NCI-H2171 (cell line): ENCODE data around the gene AEBP1.

Experiments
- DNase-seq: peaks from one replicate; lab custom pipeline; 2025; lab: John Stamatoyannopoulos, UW

AEBP1 gene

DNA sequence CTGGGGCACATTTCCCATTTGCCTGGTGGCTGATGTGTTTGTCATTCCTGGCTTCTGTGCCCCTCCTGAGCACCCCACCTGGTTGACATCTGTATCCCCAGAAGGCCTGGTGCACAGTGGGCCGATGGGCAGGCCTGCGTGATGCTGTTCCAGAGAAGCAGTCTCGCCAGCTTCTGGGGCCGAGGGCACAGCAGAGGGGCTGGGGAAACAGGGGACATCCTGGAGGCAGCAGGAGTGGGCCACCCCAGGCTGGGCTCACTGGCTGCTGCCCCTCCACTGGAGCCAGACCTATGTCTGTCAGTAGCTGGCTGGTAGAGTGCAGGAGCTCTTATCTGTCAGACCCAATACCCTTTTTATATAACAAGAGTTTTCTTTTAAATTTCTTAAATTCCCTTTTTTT lies 37.9 kb downstream of the AEBP1 start:
- no peak for DNase-seq

- no peak for DNase-seq
Measured at GRCh38 chr7:44143646-44144250, 39.6 kb downstream of the AEBP1 start.

DNA sequence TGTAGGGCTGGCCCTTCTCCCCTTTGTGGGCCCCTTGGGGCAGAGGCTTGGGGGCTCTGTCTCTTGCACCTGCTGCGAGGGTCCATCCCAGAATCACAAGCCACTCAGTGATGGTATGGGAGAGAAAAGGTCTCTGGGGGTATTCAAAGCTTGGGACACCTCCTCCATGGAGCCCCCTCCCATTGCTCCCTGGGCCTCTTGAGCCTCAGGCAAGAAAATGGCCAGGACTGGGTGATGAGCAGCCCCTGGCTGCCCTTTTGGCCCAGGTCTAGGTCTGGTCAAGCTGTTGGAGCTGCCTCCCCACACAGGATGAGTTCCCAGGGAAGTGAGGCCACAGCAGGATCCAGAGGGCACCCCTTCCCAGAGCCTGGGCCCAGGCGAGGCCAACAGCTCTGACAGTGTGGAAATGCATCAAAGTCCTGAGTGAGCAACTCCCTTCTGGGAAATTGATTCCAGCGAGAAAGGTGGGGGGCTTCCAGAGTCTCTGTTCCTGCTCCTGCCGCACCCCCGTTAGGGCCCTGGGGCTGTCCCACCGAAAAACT lies 40.4 kb downstream of the AEBP1 start:
- DNase-seq = no peak

DNA sequence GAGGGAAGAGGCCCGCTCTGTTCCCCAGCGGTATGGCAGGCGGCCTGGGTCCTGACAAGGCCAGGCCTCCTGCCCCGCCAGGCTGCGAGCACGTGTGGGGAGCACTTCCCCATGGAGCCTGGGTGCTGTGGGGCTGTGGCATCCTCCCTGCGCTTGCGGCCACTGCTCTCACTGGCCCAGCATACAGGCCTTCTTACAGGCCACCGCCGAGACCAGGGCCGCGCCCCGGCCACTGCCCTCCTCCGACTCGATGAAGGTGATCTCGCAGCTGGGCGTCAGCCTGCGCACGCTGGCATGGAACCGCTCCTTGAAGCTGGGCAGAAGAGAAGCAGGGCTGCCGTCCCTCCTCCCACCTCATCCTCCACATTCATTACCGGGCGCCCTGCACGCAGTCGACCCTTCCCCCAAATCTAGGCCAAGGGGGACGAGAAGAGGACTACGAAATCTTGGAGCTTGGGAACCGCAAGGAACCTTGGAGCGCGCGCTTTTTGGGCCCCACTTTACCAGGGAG lies 40.9 kb downstream of the AEBP1 start:
- no peak for DNase-seq

DNA sequence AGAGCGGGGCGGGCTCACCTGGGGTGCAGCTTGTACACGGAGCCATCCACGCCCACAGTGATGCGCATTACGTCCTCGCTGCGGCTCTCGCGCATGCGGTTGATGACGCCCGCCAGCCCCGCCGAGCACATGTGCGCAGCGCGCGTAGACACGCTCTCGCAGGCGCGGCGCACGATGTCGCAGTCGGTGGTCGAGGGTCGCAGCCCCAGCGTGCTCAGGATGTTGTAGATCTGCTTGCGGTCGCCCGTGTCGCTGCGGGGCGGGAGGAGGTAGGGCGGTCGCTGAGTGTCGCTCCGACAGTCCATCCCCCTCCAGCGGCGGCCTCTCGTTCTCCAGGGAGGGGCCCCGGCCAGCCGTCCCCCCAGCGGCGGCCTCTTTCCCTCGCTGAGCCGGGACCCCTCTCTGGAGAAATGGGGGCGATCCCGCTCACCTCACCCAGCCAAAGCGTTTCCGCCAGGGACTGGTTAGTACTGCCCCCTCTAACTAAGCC lies 41.4 kb downstream of the AEBP1 start:
- DNase-seq = no peak

GRCh38 chr7:44145969-44146911 lies 42.1 kb downstream of the AEBP1 start:
- no peak for DNase-seq

GRCh38 chr7:44147026-44147991 lies 43.2 kb downstream of the AEBP1 start:
- DNase-seq = no peak

GRCh38 chr7:44148166-44148565 lies 44.0 kb downstream of the AEBP1 start:
- no peak for DNase-seq

DNA sequence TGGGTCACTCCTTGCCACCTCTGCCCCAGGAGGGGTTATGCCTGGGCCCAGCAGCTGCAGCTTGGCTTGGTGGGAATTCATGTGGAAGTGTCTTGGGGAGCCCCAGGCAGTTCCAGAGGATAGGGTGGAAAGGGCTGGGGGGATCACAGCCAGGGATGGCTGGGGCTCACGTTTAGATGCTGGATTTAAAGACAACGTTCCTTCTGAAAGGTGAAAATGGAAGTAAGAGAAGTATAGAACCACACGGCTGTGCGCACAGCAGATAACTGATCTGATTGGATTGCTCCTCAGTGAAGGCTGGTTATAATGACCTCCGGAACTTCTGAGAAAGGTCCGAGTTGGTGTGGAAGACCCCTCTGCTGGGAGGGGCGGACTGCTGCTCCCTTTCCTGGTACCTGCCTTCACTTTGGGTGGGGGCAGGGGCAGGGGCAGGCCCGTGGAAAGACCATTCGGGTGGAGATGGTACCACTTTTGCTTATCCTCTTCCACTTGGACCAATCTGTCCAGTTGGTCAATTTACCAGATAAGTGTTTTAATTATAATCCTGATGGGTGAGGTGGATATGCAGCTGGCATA lies 44.9 kb downstream of the AEBP1 start:
- DNase-seq = no peak

- DNase-seq = peak; percentile 60
Measured at GRCh38 chr7:44149571-44150465, 45.7 kb downstream of the AEBP1 start.

DNA sequence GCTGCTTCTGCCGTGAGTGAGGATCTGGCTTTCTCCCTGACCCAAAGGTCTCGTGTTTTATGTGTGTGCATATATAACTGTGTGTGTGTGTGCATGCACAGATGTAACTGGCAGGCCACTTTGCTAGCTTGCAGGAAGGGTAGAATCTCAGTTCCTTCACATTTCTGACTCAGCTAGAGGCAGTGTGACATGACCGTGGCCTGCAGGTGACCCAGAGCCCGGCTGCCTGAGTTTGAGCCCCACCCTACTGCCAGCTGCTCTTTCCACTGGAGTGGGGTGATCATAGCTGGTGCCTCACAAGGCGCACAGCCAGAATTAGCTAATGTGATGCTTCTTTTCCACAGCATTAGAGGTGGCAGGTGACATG lies 46.3 kb downstream of the AEBP1 start:
- peak; percentile 39 for DNase-seq

DNA sequence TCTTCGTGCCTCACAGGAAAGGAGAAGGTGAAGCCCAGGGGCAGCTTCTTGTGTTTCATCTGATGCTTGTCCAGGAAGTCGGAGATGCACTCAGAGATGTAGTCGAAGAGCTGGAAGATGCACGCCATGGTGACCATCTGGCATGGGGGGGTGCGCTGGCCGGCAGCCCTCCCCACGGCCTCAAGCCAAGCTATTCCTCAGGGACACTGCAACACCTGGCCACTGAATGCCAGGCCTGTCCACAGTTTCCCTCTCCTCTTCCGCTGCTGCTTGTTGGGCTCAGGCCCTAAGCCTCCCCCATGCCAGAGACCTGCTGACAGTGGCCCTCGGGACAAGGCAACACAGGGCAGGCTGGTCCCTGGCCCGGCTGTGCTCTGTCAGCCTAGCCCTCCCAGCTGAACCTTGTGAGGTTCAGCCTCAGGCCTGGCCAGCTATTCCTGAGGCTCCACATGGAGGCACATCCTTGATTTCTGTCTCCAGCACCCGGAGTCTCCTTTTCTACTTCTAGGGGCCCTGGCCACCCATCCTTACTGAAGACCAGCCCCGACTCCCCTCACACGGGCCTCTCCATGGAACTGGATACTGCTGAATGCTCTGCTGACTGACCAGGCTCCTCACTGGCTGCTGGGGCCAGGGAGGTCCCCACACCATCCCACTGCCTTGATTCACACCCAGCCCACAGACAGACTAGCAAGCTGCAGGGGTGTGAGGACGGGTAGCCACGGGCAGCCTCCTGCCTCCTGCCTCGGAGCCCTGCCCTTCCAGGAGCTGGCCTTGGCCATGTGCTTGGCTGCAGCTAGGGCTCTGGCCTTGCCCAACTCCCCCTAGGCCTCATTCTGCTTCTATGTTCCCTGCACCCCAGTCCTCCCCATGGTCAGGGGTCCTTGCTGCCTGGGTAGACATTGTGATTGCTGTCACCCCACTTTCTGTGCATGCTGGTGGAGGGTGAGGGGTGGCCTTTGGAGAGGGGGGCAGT lies 47.1 kb downstream of the AEBP1 start:
- no peak for DNase-seq

GRCh38 chr7:44151956-44152355 lies 47.8 kb downstream of the AEBP1 start:
- DNase-seq = no peak

DNA sequence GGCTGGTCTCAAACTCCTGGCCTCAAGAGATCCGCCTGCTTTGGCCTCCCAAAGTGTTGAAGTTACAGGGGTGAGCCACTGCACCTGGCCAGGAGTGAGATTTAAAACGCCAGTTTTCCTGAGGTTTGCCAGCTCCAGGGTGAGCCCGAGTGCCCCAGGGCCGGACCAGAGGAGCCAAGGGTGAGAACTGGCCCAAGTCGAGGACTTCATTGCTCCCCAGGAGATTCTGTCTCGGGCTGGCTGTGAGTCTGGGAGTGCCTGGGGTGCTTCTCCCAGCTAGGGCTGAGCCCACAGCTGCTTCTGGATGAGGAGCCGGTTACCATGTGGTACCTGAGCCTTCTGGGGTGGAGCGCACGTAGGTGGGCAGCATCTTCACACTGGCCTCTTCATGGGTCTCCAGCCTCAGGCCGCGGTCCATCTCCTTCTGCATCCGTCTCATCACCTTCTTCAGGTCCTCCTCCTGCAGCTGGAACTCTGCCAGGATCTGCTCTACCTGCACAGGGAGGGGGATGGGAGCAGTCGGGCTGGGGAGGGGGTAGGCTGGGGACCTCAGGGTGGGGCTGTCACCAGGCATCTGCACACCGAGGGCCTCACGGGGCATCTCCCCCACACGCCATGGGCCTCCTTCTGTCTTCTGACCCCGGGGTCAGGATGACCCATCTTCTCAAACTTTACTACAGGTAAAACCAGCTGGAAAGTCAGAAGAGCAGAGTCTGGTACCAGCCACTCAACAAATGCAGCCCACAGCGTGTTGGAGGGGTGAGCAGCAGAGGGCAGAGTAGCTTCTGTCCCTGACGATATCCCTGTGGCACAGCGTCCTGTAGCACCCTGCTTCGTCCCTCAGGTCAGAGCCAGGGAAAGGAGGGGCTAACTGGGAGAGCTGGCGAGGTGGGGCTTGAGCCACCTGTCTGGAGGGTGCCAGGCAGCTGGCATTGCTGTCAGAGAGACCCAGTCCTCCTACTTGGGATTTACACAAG lies 49.1 kb downstream of the AEBP1 start:
- no peak for DNase-seq

GRCh38 chr7:44153948-44154335 lies 49.8 kb downstream of the AEBP1 start:
- no peak for DNase-seq

GRCh38 chr7:44154703-44155102 lies 50.6 kb downstream of the AEBP1 start:
- no peak for DNase-seq

DNA sequence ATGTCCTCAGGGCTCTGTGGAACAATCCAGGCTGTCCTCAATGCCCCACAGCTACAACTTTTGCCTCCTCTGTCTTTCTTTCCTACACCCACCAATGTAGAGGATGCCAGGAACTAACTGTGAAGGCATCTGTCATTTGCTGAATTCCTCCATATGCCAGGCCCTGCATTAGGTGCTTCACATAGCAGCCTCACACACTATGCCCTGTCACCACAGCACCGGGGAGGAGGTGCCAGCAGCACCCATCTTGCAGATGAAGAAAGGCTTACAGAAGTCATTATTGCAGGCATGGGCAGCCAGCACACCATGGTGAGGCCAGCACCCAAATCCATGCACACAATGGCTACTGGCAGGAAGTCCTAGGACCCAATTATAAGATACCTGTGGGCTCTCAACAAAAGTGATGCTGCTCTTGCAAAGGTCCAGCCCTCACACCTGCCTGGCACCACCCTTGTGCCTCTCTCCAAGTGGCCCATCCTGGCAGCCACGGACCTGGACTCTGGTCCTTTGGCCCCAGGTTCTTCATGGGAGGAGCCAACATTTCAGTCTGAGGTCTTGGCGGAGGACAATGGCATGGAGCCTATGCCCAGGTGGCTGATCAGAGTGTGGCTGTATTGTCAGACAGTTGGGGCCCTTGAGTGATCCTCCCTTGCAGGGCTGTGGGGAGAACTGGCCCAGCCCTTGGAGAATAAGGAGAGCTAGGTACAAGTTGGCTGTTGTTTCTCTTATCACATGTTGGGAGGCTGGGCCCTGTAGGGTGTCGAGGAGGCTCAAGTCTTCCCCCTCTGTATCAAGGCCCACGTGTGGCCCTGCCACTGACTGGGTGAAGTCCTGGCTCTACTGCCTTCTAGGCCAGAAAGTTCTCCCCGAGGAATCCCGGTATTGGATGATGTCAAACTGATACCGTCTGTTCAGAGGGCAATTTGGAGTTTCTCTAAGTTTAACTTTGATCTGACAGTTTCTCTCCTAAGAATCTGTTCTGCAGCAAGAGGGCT lies 51.3 kb downstream of the AEBP1 start:
- DNase-seq = no peak
